GM12873 (cell line): ENCODE measurements around the gene BSPH1.

Source experiments
- TF ChIP-seq, protein P1 (sequence below): IDR thresholded peaks from 2 replicates; pipeline ENCODE4 v1.5.1; 2012; ENCODE audit warnings: low read depth, mild to moderate bottlenecking, moderate library complexity, low read length, control low read depth; ENCODE audit not compliant: insufficient read depth; ENCODE audit errors: missing control alignments

BSPH1 gene, protein sequence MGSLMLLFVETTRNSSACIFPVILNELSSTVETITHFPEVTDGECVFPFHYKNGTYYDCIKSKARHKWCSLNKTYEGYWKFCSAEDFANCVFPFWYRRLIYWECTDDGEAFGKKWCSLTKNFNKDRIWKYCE

DNA sequence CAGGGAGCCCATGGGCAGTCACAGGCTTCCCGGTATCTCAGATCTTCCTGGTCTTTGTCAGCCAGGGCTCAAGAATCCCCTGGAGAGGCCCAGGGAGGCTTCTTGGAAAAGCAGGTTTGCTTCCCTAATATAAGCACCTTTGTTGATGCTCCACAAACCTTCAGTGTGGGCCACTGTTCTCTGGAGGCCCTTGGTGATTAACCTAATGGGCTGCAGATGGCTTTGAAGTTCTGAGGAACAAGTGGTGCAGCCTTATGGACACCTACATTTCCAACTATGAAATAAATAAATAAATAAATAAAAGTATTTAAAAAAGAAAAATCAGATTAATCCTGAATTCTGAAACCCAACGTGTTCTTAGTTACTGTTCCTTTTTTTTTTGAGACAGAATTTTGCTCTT lies at the start of gene BSPH1:
Gene BSPH1 (minus strand): TSS at position 101 of the 400 bp plus-strand sequence. CDS start 89 bp downstream, at position 12.
- TF ChIP-seq, protein P1, sequence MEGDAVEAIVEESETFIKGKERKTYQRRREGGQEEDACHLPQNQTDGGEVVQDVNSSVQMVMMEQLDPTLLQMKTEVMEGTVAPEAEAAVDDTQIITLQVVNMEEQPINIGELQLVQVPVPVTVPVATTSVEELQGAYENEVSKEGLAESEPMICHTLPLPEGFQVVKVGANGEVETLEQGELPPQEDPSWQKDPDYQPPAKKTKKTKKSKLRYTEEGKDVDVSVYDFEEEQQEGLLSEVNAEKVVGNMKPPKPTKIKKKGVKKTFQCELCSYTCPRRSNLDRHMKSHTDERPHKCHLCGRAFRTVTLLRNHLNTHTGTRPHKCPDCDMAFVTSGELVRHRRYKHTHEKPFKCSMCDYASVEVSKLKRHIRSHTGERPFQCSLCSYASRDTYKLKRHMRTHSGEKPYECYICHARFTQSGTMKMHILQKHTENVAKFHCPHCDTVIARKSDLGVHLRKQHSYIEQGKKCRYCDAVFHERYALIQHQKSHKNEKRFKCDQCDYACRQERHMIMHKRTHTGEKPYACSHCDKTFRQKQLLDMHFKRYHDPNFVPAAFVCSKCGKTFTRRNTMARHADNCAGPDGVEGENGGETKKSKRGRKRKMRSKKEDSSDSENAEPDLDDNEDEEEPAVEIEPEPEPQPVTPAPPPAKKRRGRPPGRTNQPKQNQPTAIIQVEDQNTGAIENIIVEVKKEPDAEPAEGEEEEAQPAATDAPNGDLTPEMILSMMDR: no peak

DNA sequence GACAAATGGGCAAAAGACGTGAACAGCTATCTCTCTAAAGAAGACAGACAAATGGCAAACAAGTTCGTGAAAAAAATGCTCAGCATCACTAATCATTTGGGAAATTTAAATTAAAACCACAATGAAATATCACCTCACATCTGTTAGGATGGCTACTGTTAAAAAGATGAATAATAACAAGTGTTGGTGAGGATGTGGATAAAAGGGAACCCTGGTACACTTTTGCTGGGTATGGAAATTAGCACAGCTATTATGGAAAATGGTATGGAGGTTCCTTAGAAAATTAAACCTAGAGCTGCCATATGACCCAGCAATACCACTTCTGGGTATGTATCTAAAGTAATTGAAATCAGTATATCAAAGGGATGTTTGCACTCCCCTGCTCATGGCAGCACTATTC lies 44.8 kb upstream of the BSPH1 start:
- TF ChIP-seq, protein P1: no peak

DNA sequence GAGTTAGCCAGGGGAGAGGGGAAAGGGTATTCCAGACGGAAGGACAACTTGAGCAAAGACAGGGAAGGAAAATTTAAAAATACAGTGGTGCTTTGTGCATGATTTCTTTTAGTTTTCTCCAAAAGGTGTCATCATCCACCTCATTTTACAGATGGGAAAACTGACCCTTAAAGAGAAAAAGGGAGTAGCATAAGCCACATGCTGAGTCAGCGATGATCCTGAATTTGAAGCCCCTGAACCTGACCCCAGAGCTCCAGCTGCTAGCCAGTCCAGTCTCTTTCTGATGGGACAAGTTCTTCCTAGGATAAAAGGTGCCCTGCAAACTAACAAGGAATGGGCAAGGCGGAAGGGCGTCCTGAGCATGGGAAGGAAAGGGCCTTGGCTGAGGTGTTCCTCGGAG lies 41.6 kb upstream of the BSPH1 start:
- TF ChIP-seq, protein P1: no peak

DNA sequence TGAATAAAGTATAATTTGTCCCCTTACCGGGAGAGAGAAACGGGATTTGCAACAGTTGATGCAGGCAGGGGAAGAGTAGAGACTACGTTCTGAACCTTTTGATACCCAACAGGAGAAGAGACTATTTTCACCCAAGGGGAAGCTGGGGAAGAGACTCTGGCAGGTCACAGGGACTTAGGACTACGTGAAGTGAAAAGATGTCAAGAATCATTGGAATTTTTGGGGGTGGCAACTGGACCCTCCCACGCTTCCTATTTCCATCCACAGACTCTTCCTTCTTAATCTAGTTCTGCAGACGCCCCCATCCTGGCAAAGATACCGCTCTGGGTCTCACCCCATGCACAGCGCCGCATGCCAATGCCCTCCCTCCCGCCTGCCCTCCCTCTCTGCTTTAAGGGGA lies 38.1 kb upstream of the BSPH1 start:
- TF ChIP-seq, protein P1: no peak

DNA sequence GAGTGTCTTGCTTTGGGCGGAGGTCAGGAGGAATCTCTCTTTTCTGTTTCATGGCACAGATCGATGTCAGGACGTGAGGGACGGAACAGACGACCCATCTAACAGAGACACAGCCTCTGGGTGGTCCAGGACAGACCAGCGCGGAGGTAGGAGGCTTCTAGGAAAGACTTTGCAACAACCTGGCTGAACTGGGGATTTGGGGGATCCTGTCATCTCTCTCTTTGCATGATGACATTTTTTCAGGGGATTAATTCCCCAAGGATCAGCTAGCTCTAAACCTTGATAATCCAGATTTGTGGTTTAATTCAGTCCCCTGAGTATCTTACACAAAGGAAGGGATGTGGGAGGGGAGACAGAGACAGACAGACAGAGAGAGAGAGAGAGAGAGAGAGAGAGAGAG lies 37.5 kb upstream of the BSPH1 start:
- TF ChIP-seq, protein P1: no peak

DNA sequence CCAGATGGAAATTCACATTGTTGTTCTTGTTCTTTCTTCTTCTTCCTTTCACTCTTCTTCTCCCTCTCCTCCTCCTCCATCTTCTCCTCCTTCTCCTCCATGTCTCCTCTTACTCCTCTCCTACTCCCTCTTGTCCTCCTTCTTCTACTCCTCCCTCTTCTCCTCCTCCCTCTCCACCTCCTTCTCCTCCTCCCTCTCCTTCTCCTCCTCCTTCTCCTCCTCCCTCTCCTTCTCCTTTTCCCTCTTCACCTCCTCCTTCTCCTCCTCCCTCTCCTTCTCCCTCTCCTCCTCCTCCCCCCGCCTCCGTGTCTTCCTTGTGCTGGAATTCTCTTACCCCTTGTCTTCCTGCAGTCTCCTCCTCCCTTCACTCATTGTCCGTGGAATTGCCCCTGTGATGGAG lies 33.5 kb upstream of the BSPH1 start:
- TF ChIP-seq, protein P1: no peak

DNA sequence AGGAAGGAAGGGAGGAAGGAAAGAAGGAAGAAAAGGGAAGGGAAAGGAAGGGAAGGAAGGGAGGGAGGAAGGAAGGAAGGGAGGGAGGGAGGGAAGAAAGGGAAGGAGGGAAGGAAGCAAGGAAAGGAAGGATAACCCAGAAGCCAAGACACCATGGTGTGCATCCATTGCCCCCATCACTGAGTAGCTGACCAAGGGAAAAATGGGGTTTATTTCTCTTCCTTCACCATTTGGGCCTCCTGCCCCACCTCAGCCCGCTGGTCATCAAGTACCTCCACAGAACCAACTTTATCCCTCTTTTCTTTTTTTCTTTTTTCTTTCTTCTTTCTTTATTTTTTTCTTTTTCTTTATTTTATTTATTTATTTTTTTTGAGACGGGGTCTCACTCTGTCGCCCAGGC lies 31.5 kb upstream of the BSPH1 start:
- TF ChIP-seq, protein P1: no peak

DNA sequence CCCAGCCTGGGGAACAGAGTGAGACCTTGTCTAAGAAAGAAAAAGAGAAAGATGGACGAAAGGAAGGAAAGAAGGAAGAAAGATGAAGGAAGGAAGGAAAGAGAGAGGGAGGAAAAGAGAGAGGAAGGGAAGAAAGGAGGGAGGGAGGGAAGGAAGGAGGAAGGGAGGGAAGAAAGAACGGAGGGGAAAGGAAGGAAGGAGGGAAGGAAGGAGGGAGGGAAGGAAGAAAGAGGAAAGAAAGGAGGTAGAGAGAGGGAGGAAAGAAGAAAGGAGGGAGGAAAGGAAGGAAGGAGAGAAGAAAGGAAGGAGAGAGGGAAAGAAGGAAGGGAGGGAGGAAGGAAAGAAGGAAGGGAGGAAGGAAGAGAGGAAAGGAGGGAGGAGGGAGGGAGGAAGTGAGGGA lies 31.0 kb upstream of the BSPH1 start:
- TF ChIP-seq, protein P1: no peak
